Muscle layer of colon (tissue), 2 donors: ENCODE results near the gene TMEM8B.
A peak's percentile ranks its signal among the peaks of the same experiment; 100 is the strongest.

Source experiments
- H3K27ac ChIP-seq: one replicate; pipeline ENCODE4 v1.7.0; 2013; ENCODE audit warnings: low read depth, mild to moderate bottlenecking, low read length, moderate library complexity
- H3K27me3 ChIP-seq, 2 donors: one replicate each; pipeline ENCODE4 v1.7.0; 2013; ENCODE audit warnings: low read length in 2 of 2, mild to moderate bottlenecking in 2 of 2; ENCODE audit not compliant: insufficient read depth in 2 of 2, control insufficient read depth in 1 of 2
- H3K36me3 ChIP-seq: one replicate; pipeline ENCODE4 v1.7.0; 2013; ENCODE audit warnings: mild to moderate bottlenecking, low read length; ENCODE audit not compliant: insufficient read depth
- H3K4me1 ChIP-seq: one replicate; pipeline ENCODE4 v1.7.0; 2013; ENCODE audit warnings: mild to moderate bottlenecking, low read length; ENCODE audit not compliant: insufficient read depth
- H3K4me3 ChIP-seq, 2 donors: one replicate each; pipeline ENCODE4 v1.7.0; 2013; ENCODE audit warnings: low read length in 2 of 2, low read depth in 1 of 2, mild to moderate bottlenecking in 1 of 2, moderate library complexity in 1 of 2
- H3K9ac ChIP-seq: one replicate; pipeline ENCODE4 v1.7.0; 2013; ENCODE audit warnings: low read length
- H3K9me3 ChIP-seq: one replicate; pipeline ENCODE4 v1.7.0; 2013; ENCODE audit warnings: mild to moderate bottlenecking, low read length
- donor health status: abdominal sarcoma.
- donor health status: Adenocarcinoma of cecum.

TMEM8B gene

GRCh38 chr9:35905051-35905781, 76.2 kb downstream of the TMEM8B start:
- H3K4me3 ChIP-seq: no peak overlapping the region
- peak overlapping the region; percentile 87 for H3K27ac ChIP-seq
- H3K4me1 ChIP-seq: peaks cover 57% of the 10 kb centered on the region
- no peaks in the 10 kb centered on the region for H3K27me3 ChIP-seq
- H3K9ac ChIP-seq: no peak overlapping the region
- no peaks in the 10 kb centered on the region for H3K36me3 ChIP-seq
- no peaks in the 10 kb centered on the region for H3K9me3 ChIP-seq

GRCh38 chr9:35905912-35906679, 77.1 kb downstream of the TMEM8B start, which contains the start of gene HRCT1:
Gene HRCT1 (plus strand): TSS chr9:35906202. CDS start chr9:35906288, 86 bp downstream.
- H3K4me1 ChIP-seq: peaks cover 66% of the 10 kb centered on the region
- no peaks in the 10 kb centered on the region for H3K36me3 ChIP-seq
- H3K27ac ChIP-seq: peak within 1 kb of the TSS; percentile 87
- no peaks in the 10 kb centered on the region for H3K27me3 ChIP-seq
- no peak within 1 kb of the TSS for H3K9ac ChIP-seq
- no peaks in the 10 kb centered on the region for H3K9me3 ChIP-seq
- H3K4me3 ChIP-seq: peak within 1 kb of the TSS; percentile 2 to 45

GRCh38 chr9:35906923-35907699, 78.1 kb downstream of the TMEM8B start:
- no peaks in the 10 kb centered on the region for H3K36me3 ChIP-seq
- H3K4me1 ChIP-seq: peaks cover 66% of the 10 kb centered on the region
- no peaks in the 10 kb centered on the region for H3K9me3 ChIP-seq
- H3K27me3 ChIP-seq: no peaks in the 10 kb centered on the region
- peak overlapping the region; percentile 47 for H3K9ac ChIP-seq
- H3K4me3 ChIP-seq: peak overlapping the region in 1 of 2 donors; percentile 45
- peak overlapping the region; percentile 87 for H3K27ac ChIP-seq

GRCh38 chr9:35907711-35908503, 78.9 kb downstream of the TMEM8B start:
- Histone ChIP-seq H3K27ac (peak overlapping the region; percentile 87), H3K9me3 (no peaks in the 10 kb centered on the region), H3K4me3 (peak overlapping the region in 1 of 2 donors; percentile 45), H3K9ac (peak overlapping the region; percentile 47), H3K4me1 (peaks cover 66% of the 10 kb centered on the region), H3K27me3 (no peaks in the 10 kb centered on the region), H3K36me3 (no peaks in the 10 kb centered on the region)

GRCh38 chr9:35908504-35909125, 79.6 kb downstream of the TMEM8B start:
- Histone ChIP-seq H3K9ac (no peak overlapping the region), H3K4me1 (peaks cover 66% of the 10 kb centered on the region), H3K27me3 (no peaks in the 10 kb centered on the region), H3K36me3 (no peaks in the 10 kb centered on the region), H3K4me3 (no peak overlapping the region), H3K27ac (peak overlapping the region; percentile 87), H3K9me3 (no peaks in the 10 kb centered on the region)

GRCh38 chr9:35909274-35909673, 80.2 kb downstream of the TMEM8B start, which contains the start of gene SPAAR:
Gene SPAAR (plus strand): TSS chr9:35909490. CDS start chr9:35910464, 974 bp downstream.
- Histone ChIP-seq H3K4me1 (peaks cover 66% of the 10 kb centered on the region), H3K4me3 (no peak within 1 kb of the TSS), H3K9me3 (no peaks in the 10 kb centered on the region), H3K36me3 (no peaks in the 10 kb centered on the region), H3K27ac (peak within 1 kb of the TSS; percentile 87), H3K27me3 (no peaks in the 10 kb centered on the region), H3K9ac (no peak within 1 kb of the TSS)

GRCh38 chr9:35909687-35910612, 80.9 kb downstream of the TMEM8B start:
- Histone ChIP-seq H3K27ac (peak overlapping the region; percentile 87), H3K4me1 (peaks cover 60% of the 10 kb centered on the region), H3K4me3 (no peak overlapping the region), H3K9ac (no peak overlapping the region), H3K9me3 (no peaks in the 10 kb centered on the region), H3K27me3 (no peaks in the 10 kb centered on the region), H3K36me3 (no peaks in the 10 kb centered on the region)

GRCh38 chr9:35910613-35911359, 81.8 kb downstream of the TMEM8B start:
- Histone ChIP-seq H3K9ac (no peak overlapping the region), H3K27me3 (no peaks in the 10 kb centered on the region), H3K36me3 (no peaks in the 10 kb centered on the region), H3K27ac (no peak overlapping the region), H3K9me3 (no peaks in the 10 kb centered on the region), H3K4me1 (peaks cover 52% of the 10 kb centered on the region), H3K4me3 (no peak overlapping the region)

GRCh38 chr9:35911690-35912089, 82.7 kb downstream of the TMEM8B start:
- Histone ChIP-seq H3K27ac (no peak overlapping the region), H3K9me3 (no peaks in the 10 kb centered on the region), H3K36me3 (no peaks in the 10 kb centered on the region), H3K4me1 (peaks cover 44% of the 10 kb centered on the region), H3K9ac (no peak overlapping the region), H3K4me3 (no peak overlapping the region), H3K27me3 (no peaks in the 10 kb centered on the region)
